ENCODE measurements around the gene WDR73.

The WDR73 gene

GRCh38 chr15:84611631-84612030 lies 42.5 kb downstream of the WDR73 start:
- TF ChIP-seq, protein P1, sequence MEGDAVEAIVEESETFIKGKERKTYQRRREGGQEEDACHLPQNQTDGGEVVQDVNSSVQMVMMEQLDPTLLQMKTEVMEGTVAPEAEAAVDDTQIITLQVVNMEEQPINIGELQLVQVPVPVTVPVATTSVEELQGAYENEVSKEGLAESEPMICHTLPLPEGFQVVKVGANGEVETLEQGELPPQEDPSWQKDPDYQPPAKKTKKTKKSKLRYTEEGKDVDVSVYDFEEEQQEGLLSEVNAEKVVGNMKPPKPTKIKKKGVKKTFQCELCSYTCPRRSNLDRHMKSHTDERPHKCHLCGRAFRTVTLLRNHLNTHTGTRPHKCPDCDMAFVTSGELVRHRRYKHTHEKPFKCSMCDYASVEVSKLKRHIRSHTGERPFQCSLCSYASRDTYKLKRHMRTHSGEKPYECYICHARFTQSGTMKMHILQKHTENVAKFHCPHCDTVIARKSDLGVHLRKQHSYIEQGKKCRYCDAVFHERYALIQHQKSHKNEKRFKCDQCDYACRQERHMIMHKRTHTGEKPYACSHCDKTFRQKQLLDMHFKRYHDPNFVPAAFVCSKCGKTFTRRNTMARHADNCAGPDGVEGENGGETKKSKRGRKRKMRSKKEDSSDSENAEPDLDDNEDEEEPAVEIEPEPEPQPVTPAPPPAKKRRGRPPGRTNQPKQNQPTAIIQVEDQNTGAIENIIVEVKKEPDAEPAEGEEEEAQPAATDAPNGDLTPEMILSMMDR (IDR thresholded peaks at IDR 0.05; ENCODE audit: insufficient read depth, missing control alignments): no peak
- FAIRE-seq (no peak), DNase-seq (ENCODE audit: insufficient read length, low spot score) (no peak)

GRCh38 chr15:84609818-84610525 lies 44.1 kb downstream of the WDR73 start:
- TF ChIP-seq, protein P1 (IDR thresholded peaks at IDR 0.05; ENCODE audit: insufficient read depth, missing control alignments): no peak
- FAIRE-seq (no peak), DNase-seq (ENCODE audit: insufficient read length, low spot score) (no peak)

GRCh38 chr15:84608707-84609284 lies 45.3 kb downstream of the WDR73 start:
- no peak for FAIRE-seq
- DNase-seq (ENCODE audit: insufficient read length, low spot score): no peak
- TF ChIP-seq, protein P1 (IDR thresholded peaks at IDR 0.05; ENCODE audit: insufficient read depth, missing control alignments): no peak

DNA sequence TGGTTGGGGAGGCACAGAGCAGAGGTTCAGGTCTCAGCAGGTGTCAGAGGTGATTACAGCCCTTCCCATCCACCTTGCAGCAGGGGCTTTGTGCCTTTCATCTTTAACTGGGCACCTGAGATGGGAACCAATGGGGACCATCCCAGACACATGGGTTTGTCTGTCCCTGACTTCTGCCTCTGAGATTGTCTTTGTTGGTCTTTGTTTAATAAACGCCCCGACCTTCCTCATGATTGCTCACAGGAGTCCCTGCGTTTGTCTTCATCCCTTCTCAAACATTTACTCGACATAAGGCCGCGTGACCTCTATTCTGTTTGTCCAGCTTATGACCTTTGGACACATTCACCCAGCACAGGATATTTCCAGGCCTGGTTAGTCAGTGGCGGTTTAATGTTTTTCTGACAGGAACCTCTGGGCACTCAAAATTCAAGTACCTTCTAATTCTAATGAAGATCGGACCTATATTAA lies 47.4 kb downstream of the WDR73 start:
- DNase-seq (ENCODE audit: insufficient read length, low spot score) (no peak), FAIRE-seq (no peak)
- TF ChIP-seq, protein P1 (IDR thresholded peaks at IDR 0.05; ENCODE audit: insufficient read depth, missing control alignments): no peak

DNA sequence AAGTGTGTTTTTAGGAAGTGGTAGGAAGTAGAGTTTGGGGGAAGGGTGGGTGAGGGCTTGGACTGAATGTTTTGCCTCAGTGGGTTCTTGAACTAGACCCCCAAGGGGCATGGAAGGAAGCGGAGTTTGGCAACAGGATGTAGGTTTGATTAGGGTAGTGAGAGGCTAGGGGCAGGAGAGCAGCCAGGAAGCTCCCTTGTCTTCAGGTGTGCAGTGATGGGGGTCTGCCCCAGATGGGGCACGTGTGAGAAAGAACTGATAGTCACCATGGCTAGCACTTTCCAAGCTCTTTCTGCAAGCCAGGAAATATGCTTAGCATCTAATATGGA lies 48.6 kb downstream of the WDR73 start:
- FAIRE-seq (no peak), DNase-seq (ENCODE audit: insufficient read length, low spot score) (no peak)
- TF ChIP-seq, protein P1 (IDR thresholded peaks at IDR 0.05; ENCODE audit: insufficient read depth, missing control alignments): no peak

- TF ChIP-seq, protein P1 (IDR thresholded peaks at IDR 0.05; ENCODE audit: insufficient read depth, missing control alignments): no peak
- no peak for DNase-seq (ENCODE audit: insufficient read length, low spot score)
- FAIRE-seq: no peak
These were observed 49.1 kb downstream of the WDR73 start for GRCh38 chr15:84604826-84605553.

Measured in D721Med (cell line).